Raji (cell line): ENCODE measurements around the gene SUSD4.

Experiments
- POLR2A ChIP-seq: IDR thresholded peaks from 2 replicates; pipeline ENCODE4 v1.6.1; 2011; ENCODE audit warnings: low read depth, low read length, control low read depth; ENCODE audit not compliant: insufficient read depth

The SUSD4 gene

DNA sequence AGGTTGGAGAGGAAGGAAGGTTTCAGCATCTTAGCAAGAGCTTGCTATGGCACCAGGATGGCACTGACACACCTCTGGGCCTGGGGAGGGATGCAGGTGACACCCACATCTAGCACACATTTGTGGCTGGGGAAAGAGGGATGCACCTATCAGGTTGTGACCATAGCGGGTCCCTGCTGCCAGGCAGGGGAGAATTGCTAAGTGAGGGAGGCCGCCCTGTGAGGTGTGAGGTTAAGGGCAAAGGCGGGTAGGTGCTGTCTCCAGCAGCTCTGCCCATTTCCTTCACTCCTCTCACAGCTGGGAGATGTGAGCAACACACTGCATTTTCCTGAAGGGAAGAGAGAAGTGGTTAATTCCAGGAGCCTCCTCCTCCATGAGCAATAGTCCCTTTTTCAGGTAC is 137.7 kb downstream of the SUSD4 start:
- no peak for TF ChIP-seq POLR2A

DNA sequence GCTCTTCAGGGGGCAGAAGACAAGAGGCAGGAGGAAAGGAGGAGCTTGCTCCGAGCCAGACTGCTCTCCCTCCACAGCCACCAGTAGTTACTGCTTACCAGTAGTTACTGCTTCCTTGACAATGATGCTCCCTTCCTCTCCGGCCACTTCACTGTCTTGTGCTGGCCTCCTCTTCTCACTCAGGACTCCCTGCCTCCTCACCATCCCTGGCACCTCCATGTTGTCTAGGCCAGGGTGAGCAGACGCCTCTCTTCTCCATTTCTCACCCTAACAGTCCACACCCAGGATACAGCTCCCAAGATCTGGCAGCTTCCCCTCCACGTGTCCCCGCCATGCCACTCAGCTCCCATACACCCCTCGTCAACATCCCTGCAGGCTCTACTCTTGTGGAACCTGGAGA is 138.5 kb downstream of the SUSD4 start:
- TF ChIP-seq POLR2A, result no peak

- TF ChIP-seq POLR2A, result no peak
Observed at GRCh38 chr1:223225061-223225460, 138.9 kb downstream of the SUSD4 start.

DNA sequence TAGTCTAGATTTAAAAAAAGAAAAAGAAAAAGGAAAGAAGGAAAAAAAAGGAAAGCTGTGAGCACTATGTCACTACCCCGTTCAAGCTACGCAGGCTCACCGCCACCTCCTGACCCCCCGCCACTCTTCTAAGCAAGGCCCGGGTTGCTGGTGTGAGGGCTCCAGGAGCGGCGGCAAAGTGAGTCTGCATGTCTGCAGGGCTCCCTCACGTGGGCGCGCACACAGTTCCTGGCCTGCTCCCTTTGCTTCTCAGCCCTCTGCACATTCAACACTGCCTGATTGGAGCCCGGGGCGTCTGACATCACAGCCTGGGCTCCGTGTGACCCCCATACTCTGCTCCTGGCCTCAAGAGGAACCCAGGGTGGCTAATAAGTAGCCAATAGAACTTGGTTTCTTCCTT is 139.5 kb downstream of the SUSD4 start:
- no peak for TF ChIP-seq POLR2A

GRCh38 chr1:223223091-223223995 is 140.6 kb downstream of the SUSD4 start:
- TF ChIP-seq POLR2A, result no peak

DNA sequence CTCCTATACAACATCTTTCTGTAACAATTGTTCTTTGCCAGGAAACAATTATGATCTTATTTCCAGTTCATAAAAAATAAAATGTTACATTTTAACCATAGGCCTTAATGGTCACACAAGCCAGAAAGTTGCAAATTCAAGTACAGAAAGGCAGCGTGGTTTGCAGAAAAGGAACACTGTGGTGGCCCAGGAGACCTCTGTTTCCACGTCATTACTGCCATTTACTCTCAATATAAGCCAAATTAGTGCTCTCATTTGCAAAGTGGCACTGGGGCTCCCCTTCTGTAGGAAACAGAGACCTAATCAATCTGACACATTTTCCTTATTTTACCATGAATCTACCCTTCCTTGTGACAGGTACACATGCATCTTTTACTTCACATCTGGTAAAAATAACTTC is 141.6 kb downstream of the SUSD4 start:
- TF ChIP-seq POLR2A, result no peak

DNA sequence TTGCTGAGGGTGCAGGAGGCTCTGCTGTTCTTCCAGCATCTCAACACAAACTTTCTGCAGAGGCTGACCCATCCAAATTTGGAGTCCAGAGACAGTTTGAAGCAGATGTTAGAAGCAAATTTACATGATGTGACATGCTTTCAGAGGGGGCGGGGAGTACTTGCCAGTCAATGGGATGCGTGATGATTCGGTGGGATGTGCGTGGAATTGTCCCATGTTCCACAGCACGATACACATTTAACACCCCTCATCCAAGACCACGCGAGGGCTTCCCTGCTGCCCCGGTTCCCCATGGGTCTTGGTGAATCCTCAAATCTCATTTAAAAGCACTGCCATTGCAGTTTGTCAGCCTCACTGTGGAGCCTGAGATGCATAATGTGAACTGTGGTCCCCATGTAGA is 142.3 kb downstream of the SUSD4 start:
- no peak for TF ChIP-seq POLR2A

DNA sequence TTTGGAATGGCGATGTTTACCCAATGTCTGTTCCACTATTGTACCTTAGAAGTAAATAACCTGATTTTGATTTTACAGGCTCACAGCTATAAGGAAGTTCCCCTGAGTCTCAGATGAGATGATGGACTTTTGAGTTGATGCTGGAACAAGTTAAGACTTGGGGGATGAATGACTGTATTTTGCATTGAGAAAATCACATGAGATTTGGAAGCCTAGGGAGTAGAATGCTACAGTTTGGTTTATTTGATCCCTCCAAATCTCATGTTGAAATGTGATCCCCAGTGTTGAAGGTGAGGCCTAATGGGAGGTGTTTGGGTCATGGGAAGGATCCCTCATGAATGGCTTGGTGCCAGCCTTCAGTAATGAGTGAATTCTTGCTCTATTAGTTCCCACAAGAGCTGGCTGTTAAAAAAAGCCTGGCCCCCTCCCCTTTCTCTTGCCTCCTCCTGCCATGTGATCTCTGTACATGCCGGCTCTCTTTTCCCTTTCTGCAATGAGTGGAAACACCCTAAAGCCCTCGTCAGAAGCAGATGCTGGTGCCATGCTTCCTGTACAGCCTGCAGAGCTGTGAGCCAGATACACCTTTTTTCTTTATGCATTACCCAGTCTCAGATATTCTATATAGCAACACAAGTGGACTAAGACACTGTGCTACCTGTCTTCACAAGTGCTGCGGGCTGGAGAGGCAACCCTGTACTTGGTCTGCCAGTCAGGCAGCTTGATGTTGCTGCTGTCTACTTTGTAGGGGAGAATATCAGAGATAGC is 143.9 kb downstream of the SUSD4 start:
- no peak for TF ChIP-seq POLR2A

DNA sequence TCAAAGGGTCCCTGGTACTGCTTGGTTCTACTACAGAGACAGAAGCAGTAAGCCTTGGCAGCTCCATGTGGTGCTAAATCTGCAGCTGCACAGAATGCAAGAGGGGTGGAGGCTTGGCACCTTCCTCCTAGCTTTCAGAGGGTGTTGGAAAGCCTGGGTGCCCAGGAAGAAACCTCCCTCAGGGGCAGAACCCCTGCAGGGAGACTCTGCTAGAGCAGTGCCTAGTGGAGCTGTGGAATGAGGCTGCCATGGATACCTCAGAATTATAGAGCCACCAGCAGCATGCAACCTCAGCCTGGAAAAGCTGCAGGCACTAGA is 144.7 kb downstream of the SUSD4 start:
- no peak for TF ChIP-seq POLR2A

DNA sequence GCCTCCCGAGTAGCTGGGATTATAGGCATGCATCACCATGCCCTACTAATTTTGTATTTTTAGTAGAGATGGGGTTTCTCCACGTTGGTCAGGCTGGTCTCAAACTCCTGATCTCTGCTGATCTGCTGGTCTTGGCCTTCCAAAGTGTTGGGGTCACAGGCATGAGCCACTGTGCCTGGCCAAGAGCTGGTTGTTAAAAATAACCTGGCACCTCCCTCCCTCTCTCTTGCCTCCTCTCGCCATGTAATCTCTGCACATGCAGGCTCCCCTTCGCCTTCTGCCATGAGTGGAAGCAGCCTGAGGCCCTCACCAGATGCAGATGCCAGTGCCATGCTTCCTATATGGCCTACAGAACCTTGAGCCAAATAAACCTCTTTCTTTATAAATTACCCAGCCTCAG is 146.2 kb downstream of the SUSD4 start:
- TF ChIP-seq POLR2A, result no peak

DNA sequence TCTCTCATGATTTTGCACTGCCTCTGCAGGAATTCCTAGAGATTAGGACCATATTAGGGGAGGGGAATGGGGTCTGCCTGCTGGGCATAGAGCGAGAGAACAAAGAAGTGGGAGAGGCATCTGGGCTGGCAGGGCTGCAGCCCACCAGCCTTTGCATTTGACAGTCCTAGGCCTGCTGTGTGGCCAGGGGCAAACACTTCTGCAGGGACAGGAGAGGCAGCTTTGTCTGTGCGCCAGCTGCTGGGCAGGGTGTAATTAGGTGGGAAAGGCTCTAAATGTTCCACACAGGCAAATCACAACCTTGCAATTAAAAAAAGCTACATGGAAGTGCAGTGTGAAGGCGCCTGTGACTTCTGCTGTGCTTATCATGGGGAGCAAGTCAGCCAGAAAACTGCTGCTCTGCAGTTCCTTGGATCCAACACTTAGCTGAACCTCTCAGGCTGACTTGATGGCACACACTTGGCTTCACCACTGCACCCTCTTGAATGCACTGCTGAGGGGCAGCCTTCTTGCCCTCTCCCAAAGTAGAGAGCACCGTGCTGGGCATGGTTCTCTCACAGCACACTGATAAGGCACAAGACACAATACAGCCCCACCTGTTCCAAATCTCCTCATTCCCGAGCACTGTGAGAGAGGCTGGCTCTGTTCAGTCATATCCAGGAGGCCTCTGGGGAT is 147.3 kb downstream of the SUSD4 start:
- TF ChIP-seq POLR2A, result no peak

DNA sequence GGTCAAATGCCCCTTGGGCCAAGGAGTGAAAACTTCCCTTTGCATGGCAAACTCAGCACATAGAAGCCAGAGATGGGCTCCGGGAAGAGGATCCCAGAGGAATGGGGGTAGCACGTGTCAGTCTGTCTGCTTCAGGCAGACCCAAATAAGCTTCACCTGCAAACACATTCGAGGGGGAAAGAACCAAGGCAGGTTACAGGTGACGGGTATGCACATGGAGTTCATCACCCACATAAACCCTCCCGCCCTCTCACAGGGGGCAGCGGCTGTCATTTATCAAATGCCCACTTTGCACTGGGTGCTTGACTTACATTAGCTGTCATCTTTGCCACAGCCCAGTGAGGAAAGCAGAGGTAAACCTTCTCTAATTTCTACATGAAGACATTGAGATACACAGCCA is 147.9 kb downstream of the SUSD4 start:
- TF ChIP-seq POLR2A, result no peak

GRCh38 chr1:223215026-223215425 is 148.9 kb downstream of the SUSD4 start:
- TF ChIP-seq POLR2A, result no peak

DNA sequence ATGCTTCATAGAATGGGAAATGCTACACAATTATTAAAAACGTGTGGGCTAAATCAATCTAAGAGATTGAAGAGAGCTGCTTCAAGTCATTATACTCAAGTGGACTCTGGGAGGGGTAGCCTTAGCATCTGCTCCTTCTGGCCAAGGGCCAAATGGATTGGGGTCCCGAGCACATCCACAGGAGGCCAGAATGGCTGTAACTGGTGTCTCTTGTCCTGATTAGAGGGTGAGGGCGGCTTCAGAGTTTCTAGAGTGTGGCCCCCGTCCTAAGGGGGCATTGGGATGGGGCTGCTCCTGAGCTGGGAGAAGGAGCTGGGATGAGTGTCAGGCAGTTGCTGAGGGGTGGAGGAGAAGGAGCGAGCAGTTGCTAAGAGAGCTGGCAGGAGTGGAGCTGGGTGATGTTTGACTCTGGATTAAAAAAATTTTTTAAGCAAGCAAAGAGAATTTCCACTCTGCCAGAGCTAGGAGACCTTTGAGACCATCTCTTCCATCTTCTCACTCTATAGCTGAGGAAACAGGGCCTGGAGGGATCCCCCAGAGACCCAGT is 149.6 kb downstream of the SUSD4 start:
- TF ChIP-seq POLR2A, result no peak

DNA sequence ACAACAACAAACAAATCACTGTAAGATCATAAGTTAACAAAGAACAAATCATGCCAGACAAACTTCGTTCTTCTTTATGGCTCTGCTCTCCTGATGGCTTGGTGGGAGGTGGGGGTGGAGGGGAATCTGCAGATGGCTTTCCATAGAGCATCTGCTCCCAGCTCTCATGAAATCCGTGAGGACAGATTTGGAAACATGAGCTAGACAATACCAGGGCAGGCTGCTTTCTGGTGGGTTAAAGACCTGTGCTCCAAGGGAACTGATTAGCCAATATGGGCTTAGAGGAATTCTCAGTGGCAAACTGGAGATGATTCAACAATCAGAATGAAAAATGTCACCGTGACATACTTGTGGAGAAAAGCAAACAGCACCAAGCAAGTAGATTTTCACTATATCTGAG is 151.5 kb downstream of the SUSD4 start:
- TF ChIP-seq POLR2A, result no peak

- TF ChIP-seq POLR2A, result no peak
Observed at GRCh38 chr1:223211323-223211985, 152.5 kb downstream of the SUSD4 start.

GRCh38 chr1:223210788-223211120 is 153.2 kb downstream of the SUSD4 start:
- no peak for TF ChIP-seq POLR2A
